Measurements from ENCODE around the gene RNF31.

The RNF31 gene

DNA sequence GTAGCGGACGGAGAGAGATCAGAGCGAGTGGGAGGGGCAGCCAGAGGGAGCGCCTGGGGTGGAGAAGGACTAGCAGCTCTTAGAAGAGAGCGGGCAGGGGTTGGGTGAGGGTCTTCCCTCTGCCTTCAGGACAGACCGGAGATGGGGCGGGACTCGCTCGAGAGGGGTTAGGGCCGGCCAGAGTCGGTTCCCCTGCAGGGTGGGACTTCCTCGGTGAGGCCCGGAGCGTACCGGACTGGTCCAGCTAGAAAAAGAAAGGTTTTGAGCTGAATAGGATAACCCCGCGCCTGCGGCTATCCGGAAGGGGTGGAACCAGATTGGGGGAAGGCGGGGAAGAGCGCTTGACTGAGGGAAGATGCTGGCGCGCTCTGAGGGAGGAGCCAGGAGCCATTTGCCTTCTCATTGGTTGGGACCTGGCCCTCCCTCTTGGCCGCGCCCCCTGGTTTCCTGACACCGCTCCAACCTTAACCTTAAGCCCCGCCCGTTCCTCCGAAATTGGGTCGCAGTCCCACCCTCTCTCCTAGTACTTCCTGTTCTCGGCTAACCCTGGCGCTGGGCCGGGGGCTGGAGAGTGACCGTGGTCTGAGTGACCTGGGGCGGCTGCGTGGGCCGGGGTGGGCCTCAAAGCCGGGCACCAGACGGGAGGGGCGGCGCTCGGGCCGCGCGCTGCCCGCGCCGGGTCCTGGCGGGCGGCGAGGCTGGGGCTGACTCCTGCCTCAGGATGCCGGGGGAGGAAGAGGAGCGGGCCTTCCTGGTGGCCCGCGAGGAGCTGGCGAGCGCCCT, at the start of gene RNF31:
Gene RNF31 (plus strand): TSS at position 521 of the 783 bp plus-strand sequence. CDS start 201 bp downstream, at position 722.
- no peak for TF ChIP-seq CTCF (IDR thresholded peaks at IDR 0.05; ENCODE audit: low read depth, low read length)
- peak within 1 kb of the TSS; percentile 75 for H3K4me3 ChIP-seq (ENCODE audit: low read depth, low read length)

DNA sequence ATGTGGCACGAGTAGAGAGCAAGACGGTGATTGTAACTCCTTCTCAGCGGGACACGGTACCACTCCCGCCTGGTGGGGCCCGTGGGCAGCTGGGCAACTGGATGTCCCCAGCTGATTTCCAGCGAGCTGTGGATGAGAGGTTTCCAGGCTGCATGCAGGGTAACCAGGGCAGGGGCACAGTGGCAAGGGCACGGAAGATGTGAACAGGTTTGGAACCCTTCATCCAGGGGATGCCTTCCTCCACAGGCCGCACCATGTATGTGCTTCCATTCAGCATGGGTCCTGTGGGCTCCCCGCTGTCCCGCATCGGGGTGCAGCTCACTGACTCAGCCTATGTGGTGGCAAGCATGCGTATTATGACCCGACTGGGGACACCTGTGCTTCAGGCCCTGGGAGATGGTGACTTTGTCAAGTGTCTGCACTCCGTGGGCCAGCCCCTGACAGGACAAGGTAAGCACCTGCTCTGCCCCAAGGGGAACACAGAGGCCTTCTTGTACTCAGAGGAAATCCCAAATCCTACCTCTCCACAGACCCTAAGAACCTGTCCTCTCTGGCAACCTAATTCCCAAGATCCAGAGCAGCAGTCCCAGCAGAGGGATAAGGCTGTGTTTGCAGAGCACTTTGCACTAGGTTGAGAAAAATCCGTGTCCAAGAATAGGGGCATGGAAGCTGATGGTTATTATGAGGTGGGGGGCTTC, 48.9 kb upstream of the RNF31 start:
- TF ChIP-seq CTCF (IDR thresholded peaks at IDR 0.05; ENCODE audit: low read depth, low read length), result no peak

GRCh38 chr14:24098927-24099813, 48.1 kb upstream of the RNF31 start:
- H3K4me3 ChIP-seq (ENCODE audit: low read depth, low read length), result no peak overlapping the region
- TF ChIP-seq CTCF (IDR thresholded peaks at IDR 0.05; ENCODE audit: low read depth, low read length), result no peak

More for the DNA sequence above, 48.9 kb upstream of the RNF31 start:
- H3K4me3 ChIP-seq (ENCODE audit: low read depth, low read length), result no peak overlapping the region

DNA sequence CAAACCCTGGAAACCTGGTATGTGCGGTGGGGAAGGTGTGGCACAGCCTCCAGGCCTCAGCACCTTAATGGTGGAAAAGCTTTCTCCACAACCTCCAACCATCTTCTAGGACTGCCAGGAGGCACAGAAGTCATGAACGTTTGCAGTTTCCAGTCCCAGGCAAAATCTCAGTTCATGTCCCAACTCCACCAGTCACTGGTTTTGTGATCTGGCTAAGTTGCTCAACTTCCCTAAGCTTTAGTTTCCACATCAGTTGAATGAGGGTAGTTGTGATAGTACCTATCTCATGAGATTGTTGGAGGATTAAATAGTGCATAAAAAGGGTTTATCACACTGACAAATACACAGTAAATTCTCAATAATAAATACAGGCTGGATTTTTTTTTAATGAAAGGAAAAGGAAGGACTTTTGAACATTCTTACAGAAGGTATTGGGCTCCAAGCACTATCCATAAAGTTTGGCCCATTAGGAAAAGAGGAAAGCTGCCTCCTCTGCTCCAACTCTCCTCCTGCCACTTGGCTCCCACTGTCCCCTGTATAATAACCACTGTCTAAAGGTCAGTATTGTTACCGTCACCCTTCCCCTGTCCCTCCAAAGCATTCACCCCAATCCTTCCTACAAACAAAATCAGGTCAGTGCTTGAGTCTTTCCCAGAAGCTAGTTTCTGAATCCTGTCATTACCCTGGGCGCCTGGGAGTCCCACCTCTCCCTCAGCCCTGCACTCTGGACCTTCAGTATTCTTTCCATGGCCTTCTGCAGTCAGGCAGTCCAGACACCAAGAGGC, 46.9 kb upstream of the RNF31 start:
- TF ChIP-seq CTCF (IDR thresholded peaks at IDR 0.05; ENCODE audit: low read depth, low read length), result no peak
- no peak overlapping the region for H3K4me3 ChIP-seq (ENCODE audit: low read depth, low read length)

- H3K4me3 ChIP-seq (ENCODE audit: low read depth, low read length), result no peak overlapping the region
- TF ChIP-seq CTCF (IDR thresholded peaks at IDR 0.05; ENCODE audit: low read depth, low read length), result no peak
Measured at GRCh38 chr14:24100982-24101494, 46.3 kb upstream of the RNF31 start.

DNA sequence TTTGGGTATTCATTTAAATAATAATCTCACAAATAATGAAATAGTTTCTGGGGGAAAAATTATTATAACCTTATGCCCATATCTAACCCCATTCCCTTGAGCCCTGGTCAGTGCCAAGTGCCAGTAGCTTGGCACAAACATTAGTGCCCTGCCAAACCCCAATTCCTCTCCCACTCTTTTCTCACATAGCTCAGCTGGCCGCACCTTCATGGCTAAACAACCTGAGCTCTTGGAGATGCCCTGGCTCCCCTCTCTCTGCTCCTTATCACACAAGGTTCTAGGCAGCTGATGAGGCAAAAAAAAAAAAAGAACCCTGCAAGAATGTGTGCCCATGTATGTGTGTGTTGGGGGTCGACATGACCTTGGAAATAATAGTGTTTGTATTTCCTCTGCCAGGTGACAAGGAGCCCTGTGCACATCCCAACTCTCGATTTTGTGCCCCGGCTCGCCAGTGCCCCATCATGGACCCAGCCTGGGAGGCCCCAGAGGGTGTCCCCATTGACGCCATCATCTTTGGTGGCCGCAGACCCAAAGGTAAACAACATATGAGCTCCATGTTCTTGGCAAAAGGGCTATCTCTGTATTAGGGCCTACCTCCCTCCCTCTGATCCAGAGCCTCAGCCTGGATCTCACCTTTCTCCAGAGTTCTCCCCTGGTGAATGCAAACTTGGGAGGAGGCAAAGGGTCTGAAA, 44.8 kb upstream of the RNF31 start:
- H3K4me3 ChIP-seq (ENCODE audit: low read depth, low read length), result no peak overlapping the region
- TF ChIP-seq CTCF (IDR thresholded peaks at IDR 0.05; ENCODE audit: low read depth, low read length), result no peak
